Bone marrow (tissue), 2 donors: Measurements from ENCODE around the gene OR14K1.
"Not testable (repeated sequence)": the region's sequence is repeated elsewhere in the genome, so short reads cannot be mapped to it uniquely, and the experiment has no call there.

Source experiments
- DNase-seq, 2 donors: peaks; one replicate each; lab custom pipeline; 2025; lab: John Stamatoyannopoulos, UW

OR14K1 gene, protein sequence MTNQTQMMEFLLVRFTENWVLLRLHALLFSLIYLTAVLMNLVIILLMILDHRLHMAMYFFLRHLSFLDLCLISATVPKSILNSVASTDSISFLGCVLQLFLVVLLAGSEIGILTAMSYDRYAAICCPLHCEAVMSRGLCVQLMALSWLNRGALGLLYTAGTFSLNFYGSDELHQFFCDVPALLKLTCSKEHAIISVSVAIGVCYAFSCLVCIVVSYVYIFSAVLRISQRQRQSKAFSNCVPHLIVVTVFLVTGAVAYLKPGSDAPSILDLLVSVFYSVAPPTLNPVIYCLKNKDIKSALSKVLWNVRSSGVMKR

DNA sequence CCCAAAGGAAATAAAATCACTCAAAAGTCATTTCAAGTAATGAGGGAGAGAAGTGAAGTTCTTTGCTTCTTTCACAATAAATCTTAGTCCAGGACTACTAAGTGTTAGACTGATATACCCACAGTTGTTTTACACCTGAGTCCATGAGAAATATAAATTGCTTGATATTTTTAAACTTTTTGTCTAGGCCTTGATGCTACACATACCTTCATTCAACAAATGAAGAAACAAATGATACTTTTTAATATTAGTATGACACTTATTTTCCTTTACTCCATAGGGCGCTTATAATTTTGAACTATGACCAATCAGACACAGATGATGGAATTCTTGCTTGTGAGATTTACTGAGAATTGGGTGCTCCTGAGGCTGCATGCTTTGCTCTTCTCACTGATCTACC lies at the start of gene OR14K1:
OR14K1 (plus strand) TSS at position 301 of the 400 bp plus-strand sequence; CDS start at position 301, 0 bp downstream.
- no peak for DNase-seq

DNA sequence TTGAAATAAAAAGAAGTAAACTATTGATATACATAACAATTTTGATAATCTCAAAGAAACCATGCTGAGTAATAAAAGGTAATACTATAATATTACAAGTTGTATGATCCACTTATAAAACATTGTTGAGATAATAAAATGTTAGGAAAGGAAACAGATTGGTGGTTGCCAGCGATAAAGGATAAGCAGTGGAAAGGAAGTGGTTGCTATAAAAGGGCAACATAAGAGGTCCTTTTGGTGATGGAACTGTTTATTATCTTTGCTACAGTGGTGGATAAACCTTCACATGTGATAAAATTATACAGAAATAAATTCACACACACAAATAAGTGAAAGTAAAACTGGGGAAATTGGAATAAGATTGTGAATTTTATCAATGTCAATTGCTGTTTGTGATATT lies 37.1 kb upstream of the OR14K1 start:
- no peak for DNase-seq

DNA sequence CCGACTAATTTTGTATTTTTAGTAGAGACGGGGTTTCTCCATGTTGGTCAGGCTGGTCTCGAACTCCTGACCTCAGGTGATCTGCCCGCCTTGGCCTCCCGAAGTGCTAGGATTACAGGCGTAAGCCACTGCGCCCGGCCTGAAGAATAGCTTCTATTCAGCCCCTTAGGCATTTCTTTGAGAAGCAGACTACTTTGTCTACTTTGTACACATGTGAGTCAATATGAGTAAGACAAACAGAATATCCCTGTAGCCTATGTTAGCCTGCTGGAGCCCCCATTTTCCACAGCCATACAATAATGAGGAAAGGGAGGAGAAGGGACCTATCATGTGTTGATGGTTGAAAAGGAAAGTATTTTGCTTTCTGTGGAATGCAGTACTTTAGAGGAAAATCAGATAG lies 27.7 kb upstream of the OR14K1 start:
- DNase-seq = not testable (repeated sequence)

DNA sequence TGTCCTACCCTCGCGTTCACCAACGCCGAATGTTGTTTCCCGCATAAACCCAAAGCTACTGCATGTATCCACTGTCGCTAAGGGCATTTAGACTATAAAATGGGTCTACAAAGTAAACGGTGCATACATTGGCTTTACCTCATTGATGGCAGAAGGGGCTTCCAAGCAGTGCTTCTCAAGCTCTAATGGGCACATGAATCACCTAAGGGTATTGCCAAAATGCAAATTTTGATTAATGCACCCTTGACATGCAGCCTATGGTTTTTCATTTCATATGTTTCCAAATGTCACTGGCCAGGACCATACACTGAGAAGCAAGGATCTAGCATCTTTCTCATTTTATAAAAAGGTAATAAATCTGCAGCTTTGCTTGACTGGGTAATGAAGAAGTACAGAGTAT lies 24.7 kb upstream of the OR14K1 start:
- DNase-seq = no peak

DNA sequence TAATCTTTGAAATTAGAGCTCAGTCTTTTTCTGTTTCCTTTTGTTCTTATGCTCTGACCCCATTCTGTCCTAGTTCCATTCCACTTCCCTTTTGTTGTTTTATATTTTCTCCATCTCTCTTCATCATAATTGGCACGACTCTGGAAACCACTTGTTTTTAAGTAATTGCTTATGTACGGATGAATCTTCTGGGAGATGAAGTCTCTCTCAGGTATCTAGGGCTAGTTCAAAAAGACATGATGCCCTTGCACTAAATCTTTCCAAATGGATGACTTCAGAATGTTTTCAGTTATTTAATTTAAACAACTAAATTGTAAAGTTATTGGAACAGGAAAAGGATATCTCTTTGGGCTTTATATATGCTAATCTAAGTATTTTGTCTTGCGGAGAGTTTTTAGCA lies 21.9 kb upstream of the OR14K1 start, which contains the start of gene OR6F1:
OR6F1 (minus strand) TSS at position 101 of the 400 bp plus-strand sequence. CDS start 3,891 bp downstream, outside the sequence.
- DNase-seq = no peak

DNA sequence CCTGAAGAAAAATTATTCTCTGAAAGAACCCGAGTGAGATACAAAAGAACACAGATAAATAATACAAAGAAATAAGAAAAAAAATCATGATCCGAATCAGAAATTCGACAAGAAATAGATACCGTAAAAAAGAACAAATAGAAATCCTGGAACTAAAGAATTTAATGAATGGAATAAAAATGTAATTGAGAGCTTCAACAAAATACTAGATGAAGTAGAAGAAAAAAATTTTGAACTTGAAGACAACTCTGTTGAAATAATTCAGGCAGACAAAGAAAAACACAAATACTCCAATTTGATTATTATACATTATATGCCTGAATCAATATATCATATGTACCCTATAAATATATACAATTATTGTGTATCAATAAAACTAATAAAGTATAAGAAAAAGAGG lies 17.2 kb upstream of the OR14K1 start:
- no peak for DNase-seq

DNA sequence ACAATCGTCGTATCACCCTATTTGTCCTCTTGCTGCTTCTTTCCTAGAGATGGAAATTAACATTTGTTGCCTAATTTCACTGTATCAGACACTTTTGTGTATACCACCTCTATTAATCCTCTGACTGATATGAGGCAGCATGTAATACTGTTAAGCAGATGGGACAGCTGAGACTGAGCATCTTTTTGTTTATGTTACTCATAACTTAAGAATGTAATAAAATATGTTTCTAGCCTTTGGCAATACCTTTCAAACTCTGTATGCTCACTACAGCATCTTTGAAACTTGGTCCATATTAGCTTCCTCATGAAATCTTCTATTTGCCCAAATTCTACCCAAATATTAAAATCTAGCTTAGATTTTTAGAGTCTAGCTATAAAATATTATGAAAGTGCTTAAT lies 2.3 kb downstream of the OR14K1 start:
- DNase-seq = no peak

DNA sequence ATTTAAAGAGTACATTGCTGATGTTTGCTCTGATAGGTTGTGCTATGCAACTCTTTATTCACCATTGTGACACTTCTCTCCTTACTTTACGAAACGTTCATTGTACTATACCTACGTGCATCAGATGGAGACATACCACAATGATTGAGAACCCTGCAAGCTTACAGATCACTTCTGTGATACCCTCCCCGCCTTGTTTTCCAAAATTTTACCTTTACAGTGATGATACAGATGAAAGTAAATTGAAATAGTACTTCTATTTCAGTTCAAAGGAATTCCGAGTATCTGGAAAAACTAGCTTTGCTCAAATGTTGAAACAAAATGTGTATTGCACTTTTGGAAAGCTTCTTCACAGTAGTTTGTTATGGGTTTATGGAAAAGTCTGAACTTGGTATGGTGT lies 3.3 kb downstream of the OR14K1 start:
- DNase-seq = no peak

DNA sequence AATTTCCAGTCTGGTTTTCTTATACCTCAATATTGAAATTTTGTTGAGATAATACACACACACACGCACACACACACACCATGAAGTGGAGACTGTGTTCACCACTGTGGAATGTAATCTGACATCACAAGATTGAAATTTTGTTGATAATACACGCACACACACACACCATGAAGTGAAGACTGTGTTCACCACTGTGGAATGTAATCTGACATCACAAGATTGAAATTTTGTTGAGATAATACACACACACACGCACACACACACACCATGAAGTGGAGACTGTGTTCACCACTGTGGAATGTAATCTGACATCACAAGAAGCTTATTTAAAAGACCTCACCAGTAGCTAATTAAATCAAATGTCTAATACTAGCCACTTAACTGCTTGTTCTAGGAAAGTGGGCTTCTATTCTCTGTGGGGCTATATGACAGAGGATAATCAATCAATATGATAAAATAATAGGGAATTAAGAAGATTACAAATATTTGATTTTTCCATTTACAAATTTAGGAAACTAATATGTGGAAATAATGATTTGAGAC lies 3.9 kb downstream of the OR14K1 start:
- not testable (repeated sequence) for DNase-seq

DNA sequence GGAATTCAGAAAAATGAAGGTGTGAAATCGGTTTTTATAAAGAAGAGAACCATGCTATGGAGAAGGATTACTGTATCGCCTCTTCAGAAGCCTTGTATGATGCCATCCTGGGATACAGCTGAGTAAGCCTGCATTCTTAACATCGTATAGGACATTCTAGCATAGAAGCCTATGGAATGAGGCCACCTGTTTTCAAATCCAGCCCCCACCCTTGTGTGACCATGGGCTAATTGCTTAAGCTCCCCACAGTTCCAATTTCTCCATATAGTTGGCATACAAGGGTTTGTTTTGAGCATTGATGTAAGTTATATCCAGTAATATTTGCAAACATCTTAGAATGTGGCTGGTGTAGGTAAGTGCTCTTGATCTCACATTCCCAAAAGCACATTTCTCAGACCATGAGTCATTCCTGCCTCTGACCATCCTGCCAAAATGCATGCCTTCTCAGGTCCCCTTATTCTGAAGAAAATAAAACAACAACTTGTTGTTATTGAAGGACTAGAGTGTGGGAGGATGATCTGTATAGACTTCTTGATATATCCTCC lies 8.0 kb downstream of the OR14K1 start:
- no peak for DNase-seq

DNA sequence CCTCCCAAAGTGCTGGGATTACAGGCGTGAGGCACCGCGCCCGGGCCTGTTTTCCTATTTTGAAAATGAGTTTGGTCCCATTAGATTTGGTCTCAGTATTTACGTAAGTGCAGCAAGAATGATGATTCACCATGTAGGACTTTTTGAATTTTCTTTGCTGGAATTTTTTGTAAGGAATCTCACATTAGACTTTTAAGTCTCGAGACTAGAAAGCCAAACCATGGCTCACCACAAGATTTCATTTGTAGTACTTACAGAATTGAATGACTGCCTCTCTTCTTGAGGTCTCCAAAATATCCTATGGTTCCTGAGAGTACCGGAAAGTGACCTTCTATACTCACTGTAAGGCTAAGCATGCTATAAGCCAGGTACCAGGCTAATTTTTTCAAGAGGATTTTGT lies 9.2 kb downstream of the OR14K1 start:
- DNase-seq = no peak

DNA sequence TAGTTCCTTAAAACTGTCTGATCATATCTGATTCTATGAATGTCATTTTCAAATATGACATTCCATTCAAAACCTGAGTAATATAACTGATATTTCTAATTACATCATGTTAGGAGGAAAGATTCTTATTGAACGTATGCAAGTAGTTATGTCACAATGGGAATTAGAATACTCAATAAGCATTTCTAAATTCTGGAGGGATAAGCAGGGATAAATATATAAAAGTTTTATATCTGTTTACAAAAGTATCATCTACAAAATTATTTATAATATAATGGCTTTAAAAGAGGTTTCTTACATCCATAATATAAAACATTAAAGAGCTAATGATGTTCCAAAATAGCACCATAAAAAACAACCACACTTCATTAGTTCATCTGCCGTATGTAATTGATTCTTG lies 9.6 kb downstream of the OR14K1 start, which contains the start of gene OR14A2:
OR14A2 (minus strand) TSS at position 101 of the 400 bp plus-strand sequence.
- DNase-seq = no peak

DNA sequence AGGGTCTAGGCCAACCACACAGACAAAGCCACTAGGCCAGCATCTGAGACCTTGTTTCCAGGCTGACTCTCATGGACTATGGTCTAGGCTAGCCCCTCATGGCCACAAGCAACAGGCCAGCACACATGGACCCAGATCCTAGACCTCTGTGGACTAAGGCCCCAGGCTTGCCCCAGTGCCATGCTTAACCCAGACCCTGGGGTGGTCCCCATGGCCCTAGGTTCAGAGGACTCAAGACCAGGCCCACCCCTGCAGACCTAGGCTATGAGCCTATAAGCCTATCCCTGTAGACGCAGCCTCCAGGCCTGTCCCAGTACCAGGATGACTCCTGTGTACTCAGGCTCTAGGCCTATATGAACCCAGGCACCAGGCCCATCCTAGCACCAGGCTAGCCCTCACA lies 11.5 kb downstream of the OR14K1 start:
- DNase-seq = no peak

DNA sequence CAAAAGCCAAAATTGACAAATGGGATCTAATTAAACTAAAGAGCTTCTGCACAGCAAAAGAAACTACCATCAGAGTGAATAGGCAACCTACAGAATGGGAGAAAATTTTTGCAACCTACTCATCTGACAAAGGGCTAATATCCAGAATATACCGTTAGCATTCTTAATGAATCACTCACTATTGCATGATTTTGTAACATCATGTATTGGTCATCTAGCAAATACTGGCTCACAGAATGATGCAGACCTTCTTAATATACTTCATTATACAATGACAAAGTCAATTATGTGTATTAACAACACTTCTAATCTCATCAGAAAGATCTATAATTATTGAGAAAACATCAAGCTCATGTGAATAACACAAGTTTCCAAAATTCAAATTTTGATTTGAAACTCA lies 15.9 kb downstream of the OR14K1 start:
- not testable (repeated sequence) for DNase-seq

DNA sequence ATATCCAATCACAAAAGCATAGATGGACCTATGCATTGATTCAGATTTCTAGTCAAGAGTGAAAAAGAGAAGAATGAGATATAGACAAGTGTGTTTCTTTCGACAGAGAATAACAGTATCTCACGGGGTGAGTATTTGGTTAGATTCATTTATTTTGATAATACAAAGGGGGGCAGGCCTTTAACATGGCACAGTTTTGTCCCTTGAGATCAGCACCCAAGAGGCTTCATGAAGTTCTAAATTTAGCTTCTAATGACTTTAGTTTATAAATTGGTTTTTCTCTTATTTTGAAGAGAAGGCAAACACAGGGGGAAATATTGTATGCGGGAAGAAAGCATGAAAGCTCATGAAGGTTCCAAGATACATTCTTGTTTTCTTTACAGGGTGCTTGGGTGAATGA lies 22.0 kb downstream of the OR14K1 start, which contains the start of gene OR1C1:
OR1C1 (minus strand) TSS at position 101 of the 400 bp plus-strand sequence. CDS start 2,150 bp downstream, outside the sequence.
- no peak for DNase-seq

DNA sequence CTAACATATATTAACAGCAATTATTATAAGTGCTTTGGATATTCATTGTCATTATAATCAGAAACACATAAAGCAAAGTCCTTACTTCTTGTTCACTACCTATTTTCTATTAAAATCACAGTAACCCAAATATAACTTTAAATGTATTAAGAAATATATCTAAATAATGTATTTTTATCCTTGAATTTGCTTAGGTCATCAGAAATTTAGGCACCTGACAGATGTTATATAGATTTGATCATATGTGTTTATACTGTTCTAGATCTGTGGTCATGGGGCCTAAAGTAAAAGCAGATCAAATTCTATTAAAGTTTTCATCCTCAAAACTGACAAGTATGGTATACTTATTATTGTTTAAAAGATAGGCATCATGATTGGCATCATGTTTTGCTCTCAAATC lies 31.2 kb downstream of the OR14K1 start:
- DNase-seq = no peak
